ENCODE measurements around the gene CBFB.

Gene CBFB

DNA sequence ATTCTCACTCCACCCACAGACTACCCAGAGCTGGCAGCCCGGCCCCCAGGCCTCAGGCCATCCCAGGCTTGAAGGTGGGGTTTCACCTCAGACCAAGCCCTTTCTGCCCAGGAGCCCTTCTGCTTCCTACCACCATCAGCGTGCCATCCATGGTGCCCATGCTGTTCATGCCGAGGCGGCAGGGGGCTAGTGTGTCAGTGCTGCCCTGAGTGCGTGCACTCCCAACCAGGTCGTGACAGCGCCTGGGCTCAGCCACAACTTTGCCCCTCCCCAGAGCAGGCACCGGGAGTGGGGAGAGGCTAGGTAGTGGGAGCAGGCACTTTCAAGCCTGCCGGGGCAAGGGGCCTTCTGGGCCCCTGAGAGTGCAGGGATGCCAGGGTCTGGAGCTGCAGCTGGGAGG, 113.4 kb downstream of the CBFB start:
- H3K9me2 ChIP-seq (ENCODE audit: low read depth, low read length) = no peaks in the 10 kb centered on the region
- no peaks in the 10 kb centered on the region for H3F3A ChIP-seq (ENCODE audit: insufficient read depth, low read length)
- H4K20me1 ChIP-seq (ENCODE audit: insufficient read depth, low read length) = no peaks in the 10 kb centered on the region
- no peak overlapping the region for H3K4me2 ChIP-seq (ENCODE audit: low read length)
- no peaks in the 10 kb centered on the region for H3K9me3 ChIP-seq (ENCODE audit: low read length)
- H3K79me2 ChIP-seq (ENCODE audit: insufficient read depth, low read length) = no peaks in the 10 kb centered on the region
- H3K4me1 ChIP-seq (ENCODE audit: insufficient read depth, low read length, severe bottlenecking) = no peaks in the 10 kb centered on the region
- H2AFZ ChIP-seq (ENCODE audit: low read length) = no peak overlapping the region
- no peak for TF ChIP-seq EZH2 (IDR thresholded peaks at IDR 0.05; ENCODE audit: borderline replicate concordance, low read length)
- TF ChIP-seq, protein P1, sequence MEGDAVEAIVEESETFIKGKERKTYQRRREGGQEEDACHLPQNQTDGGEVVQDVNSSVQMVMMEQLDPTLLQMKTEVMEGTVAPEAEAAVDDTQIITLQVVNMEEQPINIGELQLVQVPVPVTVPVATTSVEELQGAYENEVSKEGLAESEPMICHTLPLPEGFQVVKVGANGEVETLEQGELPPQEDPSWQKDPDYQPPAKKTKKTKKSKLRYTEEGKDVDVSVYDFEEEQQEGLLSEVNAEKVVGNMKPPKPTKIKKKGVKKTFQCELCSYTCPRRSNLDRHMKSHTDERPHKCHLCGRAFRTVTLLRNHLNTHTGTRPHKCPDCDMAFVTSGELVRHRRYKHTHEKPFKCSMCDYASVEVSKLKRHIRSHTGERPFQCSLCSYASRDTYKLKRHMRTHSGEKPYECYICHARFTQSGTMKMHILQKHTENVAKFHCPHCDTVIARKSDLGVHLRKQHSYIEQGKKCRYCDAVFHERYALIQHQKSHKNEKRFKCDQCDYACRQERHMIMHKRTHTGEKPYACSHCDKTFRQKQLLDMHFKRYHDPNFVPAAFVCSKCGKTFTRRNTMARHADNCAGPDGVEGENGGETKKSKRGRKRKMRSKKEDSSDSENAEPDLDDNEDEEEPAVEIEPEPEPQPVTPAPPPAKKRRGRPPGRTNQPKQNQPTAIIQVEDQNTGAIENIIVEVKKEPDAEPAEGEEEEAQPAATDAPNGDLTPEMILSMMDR (IDR thresholded peaks at IDR 0.05; ENCODE audit: low read length) = no peak
- H3K9ac ChIP-seq (ENCODE audit: low read length) = no peak overlapping the region
- H3K27me3 ChIP-seq (ENCODE audit: insufficient read depth, low read length) = no peaks in the 10 kb centered on the region
- H3K4me3 ChIP-seq (ENCODE audit: low read depth, low read length, poor library complexity, severe bottlenecking) = no peak overlapping the region
- peaks cover 82% of the 10 kb centered on the region for H3K36me3 ChIP-seq (ENCODE audit: insufficient read depth, low read length)
- H3K27ac ChIP-seq (ENCODE audit: low read depth, low read length, poor library complexity, severe bottlenecking) = no peak overlapping the region

DNA sequence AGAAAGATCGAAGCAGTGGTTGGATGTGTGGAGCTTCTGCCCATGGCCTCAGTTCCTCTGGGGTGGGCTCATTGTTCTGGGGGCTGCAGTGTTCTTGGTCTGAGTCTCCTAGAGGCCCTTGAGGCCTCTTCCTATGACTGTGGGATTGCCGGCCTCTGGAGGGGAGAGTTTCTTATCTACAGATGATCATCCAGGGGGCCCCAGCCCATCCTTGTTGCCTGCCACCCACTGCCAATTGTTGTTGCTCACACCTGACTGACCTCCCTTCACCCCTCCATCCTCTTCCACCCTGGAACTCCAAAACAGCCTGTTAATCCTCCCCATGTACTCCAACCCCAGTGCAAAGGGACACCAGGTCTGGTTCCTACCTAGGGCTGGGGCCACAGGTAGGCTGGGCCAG, 116.0 kb downstream of the CBFB start:
- no peak overlapping the region for H3K27ac ChIP-seq (ENCODE audit: low read depth, low read length, poor library complexity, severe bottlenecking)
- H3K4me2 ChIP-seq (ENCODE audit: low read length) = no peak overlapping the region
- H3K4me3 ChIP-seq (ENCODE audit: low read depth, low read length, poor library complexity, severe bottlenecking) = no peak overlapping the region

DNA sequence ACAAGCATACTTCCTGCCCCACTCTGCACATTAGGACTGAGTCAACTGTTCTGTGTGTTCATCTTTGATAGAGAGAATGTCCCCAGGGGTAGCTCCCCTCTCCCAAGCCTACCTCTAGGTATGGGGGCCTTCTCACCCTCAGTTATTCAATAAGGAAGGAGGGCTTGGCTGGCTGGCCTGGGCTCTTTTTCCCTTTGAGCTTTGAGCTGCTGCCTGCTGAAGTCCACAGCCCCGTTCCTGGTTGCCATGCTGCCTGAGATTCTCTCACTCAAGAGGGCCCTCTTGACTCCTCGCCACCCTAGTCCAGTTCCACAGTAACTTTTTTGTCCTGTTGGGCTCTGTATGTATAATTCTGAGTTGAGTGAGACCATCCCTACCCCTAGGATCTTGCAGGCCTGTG, 116.8 kb downstream of the CBFB start:
- H3K9me2 ChIP-seq (ENCODE audit: low read depth, low read length) = no peaks in the 10 kb centered on the region
- H3K4me1 ChIP-seq (ENCODE audit: insufficient read depth, low read length, severe bottlenecking) = peaks cover 5% of the 10 kb centered on the region
- no peaks in the 10 kb centered on the region for H3K9me3 ChIP-seq (ENCODE audit: low read length)
- H3K27me3 ChIP-seq (ENCODE audit: insufficient read depth, low read length) = no peaks in the 10 kb centered on the region
- H3K4me2 ChIP-seq (ENCODE audit: low read length) = no peak overlapping the region
- no peak overlapping the region for H2AFZ ChIP-seq (ENCODE audit: low read length)
- H3K79me2 ChIP-seq (ENCODE audit: insufficient read depth, low read length) = no peaks in the 10 kb centered on the region
- H3K9ac ChIP-seq (ENCODE audit: low read length) = no peak overlapping the region
- H3F3A ChIP-seq (ENCODE audit: insufficient read depth, low read length) = no peaks in the 10 kb centered on the region
- peaks cover 74% of the 10 kb centered on the region for H3K36me3 ChIP-seq (ENCODE audit: insufficient read depth, low read length)
- no peak overlapping the region for H3K4me3 ChIP-seq (ENCODE audit: low read depth, low read length, poor library complexity, severe bottlenecking)
- no peaks in the 10 kb centered on the region for H4K20me1 ChIP-seq (ENCODE audit: insufficient read depth, low read length)
- H3K27ac ChIP-seq (ENCODE audit: low read depth, low read length, poor library complexity, severe bottlenecking) = no peak overlapping the region
- TF ChIP-seq, protein P1 (IDR thresholded peaks at IDR 0.05; ENCODE audit: low read length) = no peak
- TF ChIP-seq EZH2 (IDR thresholded peaks at IDR 0.05; ENCODE audit: borderline replicate concordance, low read length) = no peak

More for the DNA sequence above, 116.0 kb downstream of the CBFB start:
- Histone ChIP-seq H3K9ac (ENCODE audit: low read length) (no peak overlapping the region), H3K9me3 (ENCODE audit: low read length) (no peaks in the 10 kb centered on the region), H3K4me1 (ENCODE audit: insufficient read depth, low read length, severe bottlenecking) (no peaks in the 10 kb centered on the region), H3K79me2 (ENCODE audit: insufficient read depth, low read length) (no peaks in the 10 kb centered on the region), H3F3A (ENCODE audit: insufficient read depth, low read length) (no peaks in the 10 kb centered on the region), H3K9me2 (ENCODE audit: low read depth, low read length) (no peaks in the 10 kb centered on the region), H2AFZ (ENCODE audit: low read length) (no peak overlapping the region), H3K27me3 (ENCODE audit: insufficient read depth, low read length) (no peaks in the 10 kb centered on the region), H3K36me3 (ENCODE audit: insufficient read depth, low read length) (peaks cover 82% of the 10 kb centered on the region), H4K20me1 (ENCODE audit: insufficient read depth, low read length) (no peaks in the 10 kb centered on the region)
- TF ChIP-seq EZH2 (IDR thresholded peaks at IDR 0.05; ENCODE audit: borderline replicate concordance, low read length) = no peak
- TF ChIP-seq, protein P1 (IDR thresholded peaks at IDR 0.05; ENCODE audit: low read length) = no peak

Data from OCI-LY1 (cell line).